GM10266 (cell line): Measurements from ENCODE around the gene HBZ.
A peak's percentile ranks its signal among the peaks of the same experiment; 100 is the strongest.
"Not testable (repeated sequence)": the region's sequence is repeated elsewhere in the genome, so short reads cannot be mapped to it uniquely, and the experiment has no call there.

Experiments
- DNase-seq: peaks from one replicate; pipeline ENCODE4 v3.0.0; 2012; ENCODE audit errors: extremely low spot score
- CTCF ChIP-seq: IDR thresholded peaks from 2 replicates; pipeline ENCODE4 v1.5.1; 2012; ENCODE audit warnings: mild to moderate bottlenecking, low read depth; ENCODE audit not compliant: control insufficient read depth, insufficient read depth; ENCODE audit errors: missing control alignments

HBZ gene

GRCh38 chr16:149024-149660, 3.3 kb upstream of the HBZ start:
- no peak for TF ChIP-seq CTCF
- DNase-seq, result no peak

GRCh38 chr16:153129-153521, 681 bp downstream of the HBZ start:
- DNase-seq, result not testable (repeated sequence)

- DNase-seq, result not testable (repeated sequence)
Measured at GRCh38 chr16:153550-154216, 1.2 kb downstream of the HBZ start.

- TF ChIP-seq CTCF, result no peak
- peak; percentile 81 for DNase-seq
Measured at GRCh38 chr16:154217-155030, 2.0 kb downstream of the HBZ start.

- no peak for DNase-seq
- TF ChIP-seq CTCF, result no peak
Measured at GRCh38 chr16:155031-155398, 2.6 kb downstream of the HBZ start.

- DNase-seq, result no peak
- TF ChIP-seq CTCF, result no peak
Measured at GRCh38 chr16:159136-159849, 6.8 kb downstream of the HBZ start.

- DNase-seq, result not testable (repeated sequence)
Measured at GRCh38 chr16:160242-160641, 7.8 kb downstream of the HBZ start.

GRCh38 chr16:160691-161190, 8.3 kb downstream of the HBZ start:
- no peak for DNase-seq
- no peak for TF ChIP-seq CTCF
